ENCODE results near the gene COL16A1.

The COL16A1 gene

GRCh38 chr1:31661856-31662255 lies 42.0 kb downstream of the COL16A1 start:
- no peak overlapping the region for H3K4me3 ChIP-seq (ENCODE audit: low read depth, low read length)
- TF ChIP-seq, protein P1, sequence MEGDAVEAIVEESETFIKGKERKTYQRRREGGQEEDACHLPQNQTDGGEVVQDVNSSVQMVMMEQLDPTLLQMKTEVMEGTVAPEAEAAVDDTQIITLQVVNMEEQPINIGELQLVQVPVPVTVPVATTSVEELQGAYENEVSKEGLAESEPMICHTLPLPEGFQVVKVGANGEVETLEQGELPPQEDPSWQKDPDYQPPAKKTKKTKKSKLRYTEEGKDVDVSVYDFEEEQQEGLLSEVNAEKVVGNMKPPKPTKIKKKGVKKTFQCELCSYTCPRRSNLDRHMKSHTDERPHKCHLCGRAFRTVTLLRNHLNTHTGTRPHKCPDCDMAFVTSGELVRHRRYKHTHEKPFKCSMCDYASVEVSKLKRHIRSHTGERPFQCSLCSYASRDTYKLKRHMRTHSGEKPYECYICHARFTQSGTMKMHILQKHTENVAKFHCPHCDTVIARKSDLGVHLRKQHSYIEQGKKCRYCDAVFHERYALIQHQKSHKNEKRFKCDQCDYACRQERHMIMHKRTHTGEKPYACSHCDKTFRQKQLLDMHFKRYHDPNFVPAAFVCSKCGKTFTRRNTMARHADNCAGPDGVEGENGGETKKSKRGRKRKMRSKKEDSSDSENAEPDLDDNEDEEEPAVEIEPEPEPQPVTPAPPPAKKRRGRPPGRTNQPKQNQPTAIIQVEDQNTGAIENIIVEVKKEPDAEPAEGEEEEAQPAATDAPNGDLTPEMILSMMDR (IDR thresholded peaks at IDR 0.05; ENCODE audit: low read depth, low read length, missing control alignments) = no peak
- no peak for DNase-seq (ENCODE audit: low read depth)

DNA sequence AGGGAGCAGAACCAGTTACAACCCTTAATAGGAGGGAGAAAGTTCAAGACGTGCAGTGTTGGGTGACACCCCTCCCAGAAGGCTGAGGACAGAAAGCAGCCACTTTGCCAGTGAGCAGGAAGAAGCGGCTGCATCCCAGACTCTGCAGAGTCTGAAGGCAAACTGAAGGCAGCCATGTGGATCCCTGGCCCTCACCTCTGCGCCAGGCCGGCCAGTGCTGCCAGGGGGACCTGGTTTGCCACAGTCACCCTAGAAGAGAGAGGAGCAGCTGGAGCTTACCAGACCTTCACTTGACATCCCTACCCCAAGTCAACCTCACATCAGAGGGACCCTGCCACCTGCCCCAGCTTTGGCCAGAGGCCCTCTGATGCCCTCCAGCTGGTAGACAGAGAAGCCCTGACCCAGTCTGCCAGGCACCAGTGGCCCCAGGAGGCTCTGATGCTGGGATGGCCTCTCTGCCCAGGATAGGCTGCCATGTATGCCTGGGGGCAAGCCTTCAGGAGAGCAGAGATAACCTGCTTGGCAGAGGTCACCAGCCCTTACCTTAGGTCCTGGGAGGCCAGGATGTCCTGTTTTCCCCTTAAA lies 42.9 kb downstream of the COL16A1 start:
- no peak for DNase-seq (ENCODE audit: low read depth)
- no peak overlapping the region for H3K4me3 ChIP-seq (ENCODE audit: low read depth, low read length)
- TF ChIP-seq, protein P1 (IDR thresholded peaks at IDR 0.05; ENCODE audit: low read depth, low read length, missing control alignments) = no peak

GRCh38 chr1:31659889-31660288 lies 43.9 kb downstream of the COL16A1 start:
- H3K4me3 ChIP-seq (ENCODE audit: low read depth, low read length) = no peak overlapping the region
- TF ChIP-seq, protein P1 (IDR thresholded peaks at IDR 0.05; ENCODE audit: low read depth, low read length, missing control alignments) = no peak
- no peak for DNase-seq (ENCODE audit: low read depth)

- DNase-seq (ENCODE audit: low read depth) = no peak
- TF ChIP-seq, protein P1 (IDR thresholded peaks at IDR 0.05; ENCODE audit: low read depth, low read length, missing control alignments) = no peak
- no peak overlapping the region for H3K4me3 ChIP-seq (ENCODE audit: low read depth, low read length)
Measured at GRCh38 chr1:31658721-31659120, 45.1 kb downstream of the COL16A1 start.

DNA sequence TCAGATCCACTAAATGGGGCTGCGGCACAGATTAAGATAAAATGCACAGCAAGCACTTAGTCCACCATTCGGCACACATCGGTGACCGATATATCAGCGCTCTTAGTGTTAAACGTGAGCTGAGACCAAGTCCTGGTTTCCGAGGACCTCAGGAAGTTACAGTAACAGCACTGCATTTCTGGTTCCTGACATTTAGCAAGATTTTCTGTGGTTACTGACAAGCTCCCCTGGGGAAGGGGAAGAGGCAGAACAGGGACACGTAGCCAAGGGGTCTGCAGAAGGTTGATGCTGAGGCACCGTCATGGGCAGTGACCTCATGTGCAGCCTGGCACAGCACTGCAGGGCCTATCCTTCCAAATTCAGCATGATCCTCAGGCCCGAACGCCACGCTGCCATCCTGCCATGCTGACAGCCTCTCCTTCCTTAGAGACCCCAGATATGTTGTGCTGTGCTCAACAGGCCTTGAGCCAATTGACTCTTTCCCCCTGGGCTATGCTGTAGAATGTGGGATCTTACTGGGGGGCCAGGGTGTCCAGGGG lies 45.8 kb downstream of the COL16A1 start:
- DNase-seq (ENCODE audit: low read depth) = no peak
- TF ChIP-seq, protein P1 (IDR thresholded peaks at IDR 0.05; ENCODE audit: low read depth, low read length, missing control alignments) = no peak
- H3K4me3 ChIP-seq (ENCODE audit: low read depth, low read length) = no peak overlapping the region

DNA sequence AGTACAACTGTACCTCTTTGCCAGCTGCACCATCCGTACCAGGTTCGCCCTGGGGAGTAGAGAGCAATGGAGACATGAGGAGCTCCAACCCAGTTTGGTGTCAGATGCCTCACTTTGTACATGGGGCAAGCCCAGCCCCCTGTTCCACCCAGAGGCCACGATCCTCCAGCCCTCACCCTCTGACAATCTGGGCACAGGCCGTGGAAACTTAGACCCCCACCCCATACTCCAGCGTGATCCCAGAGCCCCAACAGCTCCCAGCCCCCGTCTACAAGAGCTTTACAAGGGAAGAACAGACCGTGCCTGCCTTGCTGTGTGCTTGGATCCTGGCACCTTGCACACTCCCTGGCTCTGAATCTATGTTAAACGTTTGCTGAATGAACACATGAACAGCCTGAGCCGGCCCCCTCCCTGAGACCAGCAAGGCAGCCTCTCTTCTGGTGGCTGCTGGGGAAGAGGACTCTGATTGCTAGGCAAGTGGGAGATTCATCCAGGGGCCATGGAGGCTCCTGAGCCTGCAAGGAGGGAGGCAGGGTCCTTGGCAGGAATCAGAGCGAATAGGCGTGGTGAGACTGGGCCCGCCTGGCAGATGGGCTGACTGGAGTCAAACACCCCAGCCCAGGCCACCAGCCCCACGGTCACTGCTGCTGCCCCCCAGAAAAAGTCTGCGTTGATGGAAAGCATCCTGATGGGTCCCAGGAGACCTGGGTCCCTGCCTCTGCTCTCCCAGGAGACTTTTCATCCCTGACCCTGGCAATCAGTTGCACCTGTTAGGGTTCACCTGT lies 46.6 kb downstream of the COL16A1 start:
- DNase-seq (ENCODE audit: low read depth) = no peak
- TF ChIP-seq, protein P1 (IDR thresholded peaks at IDR 0.05; ENCODE audit: low read depth, low read length, missing control alignments) = no peak
- H3K4me3 ChIP-seq (ENCODE audit: low read depth, low read length) = no peak overlapping the region
